ENCODE data around the gene MAP7D1.

The MAP7D1 gene

GRCh38 chr1:36164361-36164760 is 8.4 kb downstream of the MAP7D1 start:
- Mint-ChIP-seq H3K9me3 (no peaks in the 10 kb centered on the region), H3K36me3 (ENCODE audit: low read depth) (peaks cover 24% of the 10 kb centered on the region), H3K4me3 (no peak overlapping the region), H3K4me1 (peaks cover 55% of the 10 kb centered on the region), H3K27ac (no peak overlapping the region), H3K27me3 (ENCODE audit: low read depth) (no peaks in the 10 kb centered on the region)
- TF ChIP-seq, protein P1, sequence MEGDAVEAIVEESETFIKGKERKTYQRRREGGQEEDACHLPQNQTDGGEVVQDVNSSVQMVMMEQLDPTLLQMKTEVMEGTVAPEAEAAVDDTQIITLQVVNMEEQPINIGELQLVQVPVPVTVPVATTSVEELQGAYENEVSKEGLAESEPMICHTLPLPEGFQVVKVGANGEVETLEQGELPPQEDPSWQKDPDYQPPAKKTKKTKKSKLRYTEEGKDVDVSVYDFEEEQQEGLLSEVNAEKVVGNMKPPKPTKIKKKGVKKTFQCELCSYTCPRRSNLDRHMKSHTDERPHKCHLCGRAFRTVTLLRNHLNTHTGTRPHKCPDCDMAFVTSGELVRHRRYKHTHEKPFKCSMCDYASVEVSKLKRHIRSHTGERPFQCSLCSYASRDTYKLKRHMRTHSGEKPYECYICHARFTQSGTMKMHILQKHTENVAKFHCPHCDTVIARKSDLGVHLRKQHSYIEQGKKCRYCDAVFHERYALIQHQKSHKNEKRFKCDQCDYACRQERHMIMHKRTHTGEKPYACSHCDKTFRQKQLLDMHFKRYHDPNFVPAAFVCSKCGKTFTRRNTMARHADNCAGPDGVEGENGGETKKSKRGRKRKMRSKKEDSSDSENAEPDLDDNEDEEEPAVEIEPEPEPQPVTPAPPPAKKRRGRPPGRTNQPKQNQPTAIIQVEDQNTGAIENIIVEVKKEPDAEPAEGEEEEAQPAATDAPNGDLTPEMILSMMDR (IDR thresholded peaks at IDR 0.05; ENCODE audit: unreplicated experiment in 3 of 3), result no peak

DNA sequence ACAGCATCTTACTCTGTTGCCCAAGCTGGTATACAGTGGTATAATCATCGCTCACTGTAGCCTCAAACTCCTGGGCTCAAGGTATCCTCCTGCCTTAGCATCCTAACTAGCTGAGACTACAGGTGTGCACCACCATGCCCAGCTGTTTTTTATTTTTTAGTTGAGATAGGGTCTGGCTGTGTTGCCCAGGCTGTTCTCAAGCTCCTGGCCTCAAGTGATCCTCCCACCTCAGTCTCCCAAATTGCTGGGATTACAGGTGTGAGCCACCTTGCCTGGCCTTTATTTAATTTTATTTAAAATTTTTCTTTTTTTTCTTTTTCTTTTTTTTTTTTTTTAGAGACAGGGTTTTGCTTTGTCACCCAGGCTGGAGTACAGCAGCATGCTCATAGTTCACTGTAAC is 9.2 kb downstream of the MAP7D1 start:
- Mint-ChIP-seq H3K4me3 (no peak overlapping the region), H3K36me3 (ENCODE audit: low read depth) (peaks cover 23% of the 10 kb centered on the region), H3K4me1 (peaks cover 54% of the 10 kb centered on the region), H3K27ac (no peak overlapping the region), H3K27me3 (ENCODE audit: low read depth) (no peaks in the 10 kb centered on the region), H3K9me3 (no peaks in the 10 kb centered on the region)
- TF ChIP-seq, protein P1 (IDR thresholded peaks at IDR 0.05; ENCODE audit: unreplicated experiment in 3 of 3), result no peak

DNA sequence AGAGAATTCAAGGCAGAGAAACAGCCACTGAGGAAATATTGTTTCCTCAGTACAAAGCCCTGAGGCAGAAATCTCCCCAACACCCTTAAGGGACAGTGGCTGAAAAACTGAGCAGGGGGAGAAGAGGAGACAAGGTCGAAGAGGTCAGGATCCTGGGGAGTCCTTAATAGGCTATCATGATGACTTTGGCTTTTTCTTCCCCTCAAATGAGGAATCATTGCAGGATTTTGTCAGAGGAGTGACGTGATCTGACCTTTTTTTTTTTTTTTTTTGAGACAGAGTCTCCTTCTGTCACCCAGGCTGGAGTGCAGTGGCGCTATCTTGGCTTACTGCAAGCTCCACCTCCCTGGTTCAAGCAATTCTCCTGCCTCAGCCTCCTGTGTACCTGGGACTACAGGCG is 10.2 kb downstream of the MAP7D1 start:
- no peak overlapping the region for H3K4me3 Mint-ChIP-seq
- no peak overlapping the region for H3K27ac Mint-ChIP-seq
- peaks cover 32% of the 10 kb centered on the region for H3K36me3 Mint-ChIP-seq (ENCODE audit: low read depth)
- TF ChIP-seq, protein P1 (IDR thresholded peaks at IDR 0.05; ENCODE audit: unreplicated experiment in 3 of 3), result no peak
- no peaks in the 10 kb centered on the region for H3K9me3 Mint-ChIP-seq
- no peaks in the 10 kb centered on the region for H3K27me3 Mint-ChIP-seq (ENCODE audit: low read depth)
- peaks cover 49% of the 10 kb centered on the region for H3K4me1 Mint-ChIP-seq

- TF ChIP-seq, protein P1 (IDR thresholded peaks at IDR 0.05; ENCODE audit: unreplicated experiment in 3 of 3), result no peak
- H3K36me3 Mint-ChIP-seq (ENCODE audit: low read depth), result peaks cover 40% of the 10 kb centered on the region
- H3K27me3 Mint-ChIP-seq (ENCODE audit: low read depth), result no peaks in the 10 kb centered on the region
- H3K27ac Mint-ChIP-seq, result peak overlapping the region in 2 of 3 experiments; percentile 1 to 37
- H3K9me3 Mint-ChIP-seq, result no peaks in the 10 kb centered on the region
- no peak overlapping the region for H3K4me3 Mint-ChIP-seq
- peaks cover 38% of the 10 kb centered on the region for H3K4me1 Mint-ChIP-seq
Observed at GRCh38 chr1:36166938-36167905, 11.3 kb downstream of the MAP7D1 start.

- Mint-ChIP-seq H3K27ac (peak overlapping the region in 1 of 3 experiments; percentile 59), H3K27me3 (ENCODE audit: low read depth) (no peaks in the 10 kb centered on the region), H3K36me3 (ENCODE audit: low read depth) (peaks cover 50% of the 10 kb centered on the region), H3K9me3 (no peaks in the 10 kb centered on the region), H3K4me1 (peaks cover 26% of the 10 kb centered on the region), H3K4me3 (no peak overlapping the region)
- TF ChIP-seq, protein P1 (IDR thresholded peaks at IDR 0.05; ENCODE audit: unreplicated experiment in 3 of 3), result no peak
Observed at GRCh38 chr1:36168514-36168913, 12.6 kb downstream of the MAP7D1 start.
